Inflammatory macrophage treated with lipopolysaccharide for 4 hours (primary cell): ENCODE measurements around the gene ITPRIP.

Experiments
- DNase-seq: peaks from one replicate; pipeline ENCODE4 v3.0.0-alpha.2; 2020

Gene ITPRIP

DNA sequence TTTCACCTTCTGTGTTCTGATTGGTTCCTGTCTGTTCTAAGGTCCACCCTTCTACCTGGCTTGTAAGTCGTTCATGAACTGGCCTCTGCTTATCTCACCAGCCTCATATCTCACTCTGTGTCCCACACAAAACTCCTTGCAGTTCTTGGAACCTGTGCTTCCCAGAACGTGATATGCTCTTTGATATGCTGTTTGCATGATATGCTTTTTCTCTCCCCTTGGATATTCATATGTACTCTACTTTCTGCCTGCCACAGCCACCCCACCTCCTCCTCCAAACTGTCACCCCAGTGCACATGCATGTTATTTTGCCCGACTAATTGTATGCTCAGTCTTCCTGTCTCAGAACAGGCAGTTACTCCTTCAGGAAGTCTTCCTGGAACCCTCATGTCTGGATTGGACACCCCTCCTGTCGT, 1.9 kb upstream of the ITPRIP start:
- DNase-seq: no peak

DNA sequence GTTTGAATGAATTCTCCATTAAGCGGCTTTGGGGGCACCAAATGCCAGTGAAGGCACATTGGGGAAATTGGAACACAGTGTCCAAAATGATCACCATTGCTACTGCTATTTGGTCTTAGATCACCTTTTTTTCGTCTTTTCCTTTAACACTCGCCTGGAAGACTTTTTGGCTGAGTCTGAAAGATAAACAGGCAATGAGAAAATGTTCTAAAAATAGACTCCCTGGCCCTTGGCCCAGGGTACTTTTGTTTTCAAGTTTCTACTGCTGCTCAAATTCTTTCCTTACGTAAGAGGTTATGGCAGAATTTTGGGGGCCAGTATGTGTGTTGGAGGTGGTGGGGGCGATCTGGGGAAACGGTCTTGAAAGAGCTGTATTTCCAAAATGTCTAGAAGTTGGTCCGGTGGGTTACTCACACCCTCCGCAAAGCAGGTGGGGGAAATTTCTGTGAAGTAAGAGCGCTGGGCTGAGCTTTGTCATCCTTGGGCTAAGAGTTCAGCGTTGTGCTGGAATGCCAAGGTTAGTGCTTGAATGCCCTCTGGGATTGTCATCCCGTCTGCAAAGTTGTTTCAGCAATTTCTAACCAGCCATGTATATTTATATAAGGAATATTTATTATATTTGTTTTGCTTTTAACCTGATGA, 1.3 kb upstream of the ITPRIP start:
- peak; percentile 42 for DNase-seq

DNA sequence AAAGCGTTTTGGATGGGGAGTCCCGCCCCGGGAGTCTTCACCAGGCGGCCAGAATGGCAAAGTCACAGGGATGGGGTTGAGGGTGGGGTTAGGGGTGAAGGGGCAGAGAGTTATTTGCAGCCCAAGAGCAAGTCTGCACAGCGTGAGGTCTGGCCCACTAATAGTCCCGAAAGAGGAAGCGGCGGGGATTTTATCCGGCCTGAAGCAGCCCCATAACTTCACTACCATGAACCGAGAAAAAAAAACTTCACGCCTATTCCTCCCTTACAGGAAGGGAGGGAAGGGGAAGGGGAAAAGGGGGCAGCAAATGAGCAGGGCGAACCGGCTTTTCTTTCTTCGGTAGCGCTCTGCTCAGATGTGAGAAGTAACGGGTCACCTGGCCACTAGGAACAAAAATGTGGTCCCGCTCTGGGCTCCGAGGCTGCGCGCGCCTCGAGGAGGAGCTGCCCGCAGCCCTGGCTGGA, 712 bp downstream of the ITPRIP start:
- peak; percentile 80 for DNase-seq

DNA sequence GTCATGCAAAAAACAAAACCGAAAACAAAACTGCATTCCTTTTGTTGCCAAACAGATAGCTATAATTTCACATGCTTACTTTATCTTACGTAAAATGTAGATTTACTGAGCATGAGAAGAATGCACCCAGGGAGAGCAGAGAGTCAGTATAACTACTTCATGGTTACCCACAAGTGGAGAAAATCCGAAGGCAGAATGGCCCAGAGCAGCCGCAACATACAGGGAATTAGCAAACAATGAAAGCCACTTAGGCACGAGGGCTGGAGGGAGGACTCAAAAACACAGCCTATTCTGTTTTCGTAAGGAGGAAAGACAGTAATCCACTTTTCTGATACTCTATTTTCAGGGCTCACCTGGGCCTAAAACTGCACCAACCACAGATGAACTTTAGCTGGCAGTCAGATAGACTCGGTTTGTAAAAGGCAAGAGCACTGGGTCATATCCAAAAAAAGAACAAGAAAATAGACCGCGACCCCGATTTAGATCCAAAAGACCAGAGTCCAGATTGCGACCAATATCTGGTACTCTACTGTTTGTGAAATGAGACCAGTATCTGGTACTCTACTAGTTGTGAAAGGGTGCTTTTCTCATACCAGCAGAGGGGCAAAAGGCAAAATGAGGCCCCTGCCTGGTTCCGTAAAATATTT, 1.3 kb downstream of the ITPRIP start:
- peak; percentile 85 for DNase-seq

DNA sequence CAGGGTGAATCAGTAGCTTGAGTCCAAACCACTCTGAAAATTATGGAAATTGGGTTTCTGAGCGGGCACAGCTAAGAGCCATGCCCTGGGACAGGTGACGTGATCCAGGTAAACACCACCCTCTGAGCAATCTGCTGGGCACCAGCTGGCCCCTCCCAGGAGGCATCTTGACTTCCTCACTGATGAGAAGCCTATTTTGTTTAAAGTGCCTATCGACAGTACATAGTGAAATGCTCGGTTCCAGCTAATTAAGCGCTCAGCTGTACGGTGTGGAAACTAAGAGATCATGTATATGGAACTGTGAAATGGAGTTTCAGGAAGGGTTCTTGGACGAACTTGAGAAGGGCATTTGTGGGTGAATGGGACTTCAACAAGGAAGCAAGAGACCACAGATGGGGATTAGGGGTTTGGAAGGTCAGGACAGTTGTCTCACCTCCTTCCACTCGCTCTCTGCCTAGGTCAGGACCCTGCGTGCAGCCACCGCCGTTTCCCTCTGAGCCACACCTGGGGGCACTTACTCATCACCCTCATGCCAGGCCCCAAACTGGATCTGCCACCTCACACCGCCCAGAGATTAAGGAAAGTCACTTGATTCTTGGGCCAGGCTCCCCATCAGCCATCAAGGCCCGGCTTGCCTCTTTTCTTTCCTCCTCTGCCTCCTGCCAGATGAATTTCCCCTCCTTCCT, 3.2 kb downstream of the ITPRIP start:
- no peak for DNase-seq

DNA sequence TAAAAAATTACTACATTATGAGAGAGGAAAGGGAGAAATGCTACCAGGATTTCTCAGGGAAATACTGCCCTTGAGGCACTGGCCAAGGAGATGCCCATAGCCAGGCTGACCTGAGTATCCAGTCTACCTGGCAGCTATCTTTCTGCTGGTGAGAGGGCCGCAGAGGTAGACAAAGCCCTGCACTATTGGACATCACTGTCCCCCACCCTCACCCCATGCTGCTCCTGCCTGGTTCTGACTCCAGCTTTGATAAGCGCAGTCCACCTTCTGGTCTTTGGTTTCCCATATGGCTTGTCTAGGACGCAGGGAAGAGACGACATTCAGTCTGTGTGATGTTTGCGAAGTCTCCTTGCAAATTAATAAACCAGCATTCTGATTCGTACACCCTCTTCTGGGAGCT, 3.7 kb downstream of the ITPRIP start:
- no peak for DNase-seq

DNA sequence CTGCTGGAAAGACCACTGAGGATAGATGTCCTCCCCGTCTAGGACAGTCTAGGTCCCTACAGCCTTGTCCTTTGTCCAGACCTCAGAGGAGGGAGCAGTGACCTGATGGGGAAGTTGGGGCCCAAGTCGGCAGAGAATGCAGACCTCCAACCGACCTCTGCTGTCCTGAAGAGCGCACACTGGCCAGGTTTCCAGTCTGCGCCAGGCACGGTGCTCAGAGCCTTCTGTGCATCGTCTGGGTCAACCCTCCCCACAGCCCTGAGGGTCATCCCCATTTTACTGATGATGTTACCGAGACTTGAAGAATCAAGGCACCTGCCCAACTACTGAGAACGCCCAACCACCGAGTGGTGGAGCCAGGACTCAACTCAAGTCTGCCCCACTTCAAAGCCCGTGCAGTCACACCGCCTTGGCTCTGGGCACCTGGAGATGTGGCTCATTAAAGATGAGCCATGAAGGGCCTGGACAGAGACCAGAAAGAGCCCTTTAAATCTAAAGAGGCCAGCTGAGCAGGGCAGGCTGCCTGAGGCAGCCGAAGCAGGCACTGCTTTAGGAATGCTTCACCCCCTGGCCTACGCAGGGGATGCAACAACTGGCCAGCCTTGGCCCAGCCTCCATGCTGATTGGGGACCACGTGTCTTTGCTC, 4.4 kb downstream of the ITPRIP start:
- DNase-seq: no peak

DNA sequence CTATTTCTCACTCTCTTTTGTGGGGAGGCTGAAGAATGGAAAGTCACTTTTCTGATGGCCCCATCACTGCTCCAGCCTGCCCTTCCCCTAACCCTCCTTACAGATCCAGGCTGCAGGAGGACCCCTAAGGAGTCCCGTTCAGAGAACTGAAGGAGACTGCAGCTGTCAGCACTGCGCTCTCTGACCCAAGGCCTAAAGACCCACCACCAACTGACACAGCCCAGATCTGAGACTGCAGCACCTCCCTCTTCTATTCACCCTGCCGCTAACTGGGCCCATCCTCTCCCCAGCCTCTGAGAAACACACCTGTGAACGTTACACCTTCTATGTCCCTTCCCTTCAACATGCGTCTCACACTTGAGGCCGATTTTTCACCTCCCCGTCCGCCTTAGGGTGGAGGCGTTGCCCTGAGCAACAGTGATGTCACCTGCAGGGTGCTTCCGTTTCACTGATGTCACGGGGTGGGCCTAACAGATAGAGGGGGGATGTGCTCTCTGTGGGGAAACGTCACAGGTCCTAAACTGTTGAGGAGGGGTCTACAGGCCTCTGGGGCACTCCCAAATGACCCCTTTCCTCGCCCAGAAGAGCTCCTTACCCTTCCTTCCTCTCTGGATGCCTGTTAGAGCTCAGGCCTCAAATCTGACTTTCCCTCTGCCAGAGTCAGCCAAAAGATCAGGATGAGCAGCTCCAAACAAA, 5.1 kb downstream of the ITPRIP start:
- no peak for DNase-seq

DNA sequence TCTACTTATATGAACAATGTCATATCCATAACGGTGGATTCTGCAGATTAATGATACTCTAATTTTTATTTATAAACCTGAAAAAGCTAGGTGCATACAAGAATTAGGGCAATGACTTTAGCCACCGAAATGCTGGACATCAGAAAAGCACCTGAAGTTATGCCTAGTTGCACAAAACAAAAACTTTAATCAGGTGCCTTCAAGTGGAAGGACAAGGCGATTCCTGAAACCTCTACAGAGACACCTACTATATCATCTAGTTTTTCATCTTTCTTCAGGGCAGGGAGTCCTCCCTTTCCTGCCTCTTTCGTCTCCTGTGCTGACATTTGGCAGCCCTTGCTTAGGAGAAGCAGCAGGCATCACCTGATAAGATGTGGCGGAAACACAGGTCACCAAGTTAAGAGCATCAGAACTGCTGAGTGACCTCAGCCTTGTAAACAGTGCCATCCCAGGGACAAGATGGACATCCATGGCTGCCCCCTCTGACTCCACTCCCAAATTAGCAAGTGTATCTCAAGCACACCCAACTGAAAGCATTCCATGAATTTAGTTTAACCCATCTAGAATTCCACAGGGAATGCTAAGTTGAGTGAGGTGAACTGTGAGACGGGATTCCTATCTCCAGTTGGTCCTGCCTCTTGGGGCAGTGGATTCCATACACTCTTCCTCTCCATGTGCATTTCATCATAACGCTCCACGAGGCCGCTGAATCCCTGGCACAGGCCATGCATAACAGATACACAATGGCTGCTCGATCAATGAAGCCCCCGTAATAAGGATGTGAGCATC, 5.8 kb downstream of the ITPRIP start:
- no peak for DNase-seq

DNA sequence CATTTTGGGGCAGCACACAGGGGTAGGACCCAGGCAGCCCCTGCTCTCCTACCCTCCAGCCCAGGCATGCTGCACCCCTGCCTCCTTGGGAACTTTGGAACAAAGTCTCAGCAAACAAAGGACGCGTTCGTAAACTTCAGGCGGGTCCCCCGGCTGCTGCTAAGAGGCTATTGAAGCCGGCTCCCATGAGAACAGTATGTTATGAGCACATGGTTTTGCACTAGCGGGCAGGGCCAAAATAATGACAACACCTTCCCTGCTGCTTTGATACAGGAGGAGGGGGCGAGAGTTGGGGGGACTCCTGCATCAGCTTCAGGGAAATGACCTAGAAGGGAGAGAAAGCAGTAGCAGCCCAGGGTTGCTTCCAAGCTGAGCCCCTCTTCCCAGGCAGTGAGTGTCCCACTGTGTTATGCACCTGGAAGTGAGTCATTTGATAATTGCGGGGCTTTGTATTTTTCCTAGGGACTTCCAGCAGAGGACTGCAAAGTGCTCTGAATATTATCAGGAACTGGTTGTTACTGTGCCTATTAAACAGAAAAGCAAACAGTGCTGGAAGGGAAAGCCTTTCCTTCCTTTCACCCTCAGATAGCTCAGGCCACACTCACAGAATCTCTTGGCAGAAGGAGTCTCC, 6.9 kb downstream of the ITPRIP start:
- no peak for DNase-seq

DNA sequence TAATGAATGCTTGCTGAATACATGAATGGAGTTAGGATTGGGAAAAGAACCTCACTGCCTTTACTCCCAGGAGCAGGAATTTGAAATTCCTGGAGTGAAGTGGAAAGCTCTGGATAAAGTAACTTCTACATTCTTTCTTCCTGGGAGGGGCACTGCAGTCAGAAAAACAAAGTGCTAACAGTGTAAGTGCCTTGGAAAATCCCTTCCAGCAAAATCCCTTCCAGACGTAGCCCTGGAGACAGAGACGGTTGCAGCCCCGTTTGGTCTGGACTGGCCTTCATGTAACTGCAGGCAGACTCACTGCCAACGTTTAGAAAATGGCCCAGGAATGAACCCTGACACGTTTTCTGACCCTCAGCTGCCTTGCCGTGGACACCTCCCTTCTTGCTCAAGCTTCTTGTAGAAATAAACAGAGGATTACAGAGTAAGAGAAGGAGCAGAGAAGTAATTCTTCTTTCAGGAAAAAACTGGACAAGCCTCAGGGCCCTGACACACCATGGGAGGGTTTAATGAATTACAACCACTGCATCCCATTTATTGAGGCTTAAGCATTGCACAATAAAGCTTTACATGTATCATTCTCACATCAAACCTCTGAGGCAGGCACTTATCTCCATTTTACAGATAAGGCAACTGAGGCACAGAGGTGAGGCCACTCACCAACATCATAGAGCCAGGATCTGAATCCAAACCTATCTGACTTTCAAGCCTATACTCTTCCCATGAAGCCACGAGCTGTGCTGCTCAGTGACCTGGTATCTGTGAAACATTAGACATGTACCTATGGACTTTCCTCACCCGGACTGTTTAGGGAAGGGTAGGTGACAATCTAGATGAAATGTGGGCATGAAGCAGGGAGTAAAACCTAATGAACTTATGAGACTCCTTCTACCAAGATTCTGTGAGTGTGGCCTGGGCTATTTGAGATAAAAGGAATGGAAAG, 7.8 kb downstream of the ITPRIP start:
- peak; percentile 36 for DNase-seq

DNA sequence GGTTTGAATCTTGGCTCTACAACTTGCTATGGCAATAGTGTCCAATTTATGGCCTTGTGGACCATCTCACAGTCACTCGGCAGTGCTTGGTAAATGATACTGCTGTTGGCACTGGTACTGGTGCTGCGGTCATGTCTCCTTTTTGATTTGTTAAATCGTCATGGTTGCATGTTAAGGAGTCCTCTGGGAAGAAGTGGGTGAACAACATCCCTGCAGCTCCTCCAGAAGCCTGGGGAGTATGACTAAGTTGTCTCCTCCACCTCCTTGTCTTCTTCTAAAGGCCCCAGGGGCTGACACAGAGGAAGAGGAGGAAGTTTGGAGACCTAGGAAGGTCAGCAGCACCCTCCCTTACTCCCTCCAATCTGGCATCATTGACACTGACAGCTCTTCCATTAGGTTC, 8.5 kb downstream of the ITPRIP start:
- peak; percentile 56 for DNase-seq

DNA sequence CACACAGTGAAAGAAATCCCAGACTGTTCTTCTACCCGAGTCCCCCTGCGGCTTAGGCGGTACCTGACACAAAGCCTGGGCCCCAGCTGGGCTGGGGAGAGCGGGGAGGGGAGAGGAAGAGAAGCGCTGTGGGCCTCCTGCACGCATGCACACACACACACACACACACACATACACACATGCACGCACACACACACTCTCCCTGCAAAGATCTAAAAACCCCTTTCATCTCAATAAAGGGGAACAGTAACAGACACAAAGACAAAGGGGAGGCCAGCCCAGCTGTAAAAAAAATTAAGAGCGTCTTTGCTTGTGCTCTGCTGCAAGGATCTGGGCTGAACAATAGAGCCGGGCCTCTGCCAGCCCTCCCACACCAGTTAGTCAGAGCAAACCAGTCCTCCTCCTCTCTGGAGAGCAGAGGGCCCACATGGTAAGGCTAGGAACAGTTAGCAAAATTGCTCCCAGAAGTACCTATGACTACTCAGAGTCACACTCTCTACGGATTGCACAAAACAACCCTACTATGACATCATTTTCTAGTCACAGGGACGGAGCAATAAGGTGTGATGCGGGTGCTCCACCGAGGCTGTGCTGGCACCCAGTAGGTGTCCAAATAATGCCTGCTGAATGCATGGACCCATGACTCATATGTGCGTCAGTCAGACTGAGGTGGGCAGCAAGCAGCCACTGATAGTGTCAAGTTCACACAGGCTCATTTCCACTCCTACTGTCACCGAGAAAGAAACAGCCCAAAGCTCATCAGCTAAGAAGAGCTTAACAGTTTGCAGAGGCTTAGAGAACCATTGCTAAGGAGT, 9.2 kb downstream of the ITPRIP start:
- DNase-seq: peak; percentile 94

DNA sequence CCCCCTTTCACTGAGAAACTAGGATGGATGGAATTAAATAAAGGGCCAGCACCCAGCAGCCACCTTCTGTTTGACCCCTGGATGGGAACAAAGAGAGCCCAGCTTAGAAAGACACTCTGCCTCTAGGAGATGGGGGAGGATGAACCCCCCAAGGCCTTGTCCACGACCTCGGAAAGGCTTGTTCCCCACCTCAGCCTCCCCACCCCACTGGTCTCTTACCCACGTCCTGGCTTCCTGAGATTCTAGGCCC, 9.7 kb downstream of the ITPRIP start:
- no peak for DNase-seq

DNA sequence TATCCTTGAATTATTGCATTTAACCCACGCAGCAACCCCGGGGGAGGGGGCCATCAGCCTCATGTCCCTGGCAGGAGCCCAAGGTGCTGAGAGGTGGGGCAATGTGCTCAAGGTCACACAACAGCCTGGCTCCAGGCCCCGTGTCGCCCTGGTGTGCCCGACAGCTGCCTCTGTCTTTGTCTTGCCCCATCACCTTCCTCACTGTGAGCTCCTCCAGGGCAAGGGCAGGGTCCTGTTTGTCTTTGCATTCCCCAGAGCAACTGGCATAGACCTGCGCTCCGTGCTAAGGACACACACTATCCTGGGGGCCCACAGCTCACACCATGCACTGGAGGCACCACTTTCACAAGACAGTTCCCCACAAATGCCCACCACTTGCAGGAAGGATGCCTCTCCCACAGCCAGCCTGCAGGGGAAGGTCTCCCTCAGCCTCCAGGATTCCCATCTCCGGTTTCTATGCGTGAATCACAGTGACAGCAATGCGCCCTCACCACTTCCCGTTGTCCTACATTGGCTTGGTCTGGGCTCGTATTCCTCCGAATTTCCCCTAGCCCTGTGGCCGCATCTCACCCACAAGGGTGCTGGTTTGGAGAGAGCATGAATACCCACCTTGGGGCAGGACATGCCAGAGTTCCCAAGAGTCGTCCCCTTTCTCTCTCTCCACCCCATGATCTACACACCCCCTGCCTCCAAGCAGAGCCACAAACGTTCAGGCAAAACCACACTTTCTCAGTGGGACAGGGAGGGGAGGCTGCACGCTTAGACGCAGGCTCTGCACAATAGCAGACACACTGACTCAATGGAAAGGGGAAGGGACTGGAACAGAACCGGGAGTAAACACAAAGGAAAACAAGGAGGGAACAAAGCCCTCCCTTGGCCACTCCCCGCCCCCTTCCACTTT, 10.3 kb downstream of the ITPRIP start:
- DNase-seq: peak; percentile 80

DNA sequence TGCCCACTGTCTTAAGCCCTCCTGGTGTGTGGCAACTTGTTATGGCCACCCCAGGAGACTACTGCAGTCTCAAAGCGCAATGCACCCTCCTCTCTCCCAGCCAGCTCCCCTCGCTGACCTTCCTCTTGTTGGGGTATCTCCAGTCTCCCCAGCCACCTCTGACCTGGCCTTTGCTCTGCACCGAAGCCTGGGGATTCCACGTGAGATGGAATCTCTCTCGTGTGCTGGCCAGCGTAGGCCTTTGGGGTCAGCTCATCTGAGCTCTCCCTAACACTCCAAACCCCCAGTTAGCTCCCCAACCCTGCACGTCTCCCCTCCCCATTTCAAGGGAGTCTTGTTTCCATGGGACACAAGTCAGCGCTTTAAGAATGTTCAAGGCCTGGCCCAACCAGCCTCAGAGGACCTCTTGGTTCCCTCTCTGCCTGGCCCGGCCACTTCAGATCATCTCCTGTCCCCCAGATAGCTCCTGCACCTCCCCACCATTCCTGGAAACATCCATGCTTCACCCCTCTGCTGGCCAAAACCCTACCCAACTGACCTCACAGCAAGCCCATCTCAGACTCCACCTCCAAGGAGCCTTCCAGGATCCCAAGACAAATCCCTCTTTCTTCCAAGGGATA, 11.2 kb downstream of the ITPRIP start:
- DNase-seq: no peak

DNA sequence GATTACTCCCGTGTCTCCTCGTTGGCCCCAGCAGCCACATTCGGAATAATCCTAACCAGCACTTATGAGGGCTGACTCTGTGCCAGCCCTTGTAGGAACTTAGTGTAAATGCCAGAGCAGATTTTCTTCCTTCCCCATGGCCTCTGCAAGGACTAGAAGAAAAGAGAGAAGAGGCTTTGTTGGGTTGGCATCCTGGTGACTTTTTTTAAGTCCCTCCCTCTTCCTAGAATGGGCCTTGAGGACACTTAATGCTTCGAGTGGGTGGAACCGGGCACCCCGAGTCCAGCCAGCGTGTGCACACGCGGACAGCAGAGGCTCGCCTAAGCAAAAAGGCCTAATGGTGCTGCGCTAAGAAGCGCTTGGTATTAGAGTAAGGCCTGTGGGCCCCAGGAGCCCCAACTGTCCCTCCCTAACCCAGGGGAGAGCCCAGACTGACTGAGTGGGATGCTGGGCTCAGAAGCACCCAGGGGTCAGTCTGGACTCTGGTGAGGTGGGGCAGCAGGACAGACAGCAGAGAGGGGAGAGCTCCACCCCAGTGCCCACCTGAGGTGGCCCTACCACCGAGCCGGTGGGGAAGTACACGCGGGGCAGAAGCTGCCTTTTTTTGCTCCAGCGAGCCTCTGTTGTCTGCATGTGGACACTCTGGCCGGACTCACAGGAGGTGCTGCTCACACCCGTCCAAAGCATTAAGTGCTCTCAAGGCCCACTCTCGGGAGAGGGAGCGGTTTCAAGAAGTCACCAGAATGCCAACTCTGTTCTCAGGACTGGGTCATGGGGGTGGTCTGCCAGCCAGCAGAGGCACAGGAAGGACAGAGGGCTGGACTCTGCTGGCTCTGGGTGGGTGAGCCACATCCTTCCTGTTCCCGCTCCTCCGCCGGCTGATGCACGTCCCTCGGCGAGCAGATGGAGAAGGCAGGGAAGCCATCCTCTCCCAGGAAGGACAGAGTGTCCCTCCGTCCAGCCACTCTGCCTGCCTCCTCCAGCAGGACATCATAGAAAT, 12.5 kb downstream of the ITPRIP start:
- peak; percentile 41 for DNase-seq
